ENCODE results near the gene LMOD3. TPM values are rescaled to one million over a fixed set of nuclear protein-coding genes. Genes with fewer than 3 reads are reported as not detected.

LMOD3 gene
- total and polyA plus RNA-seq, 7 experiments from 2014 or later = 0.05 TPM; not detected in 6

GRCh38 chr3:69104586-69104985, 17.8 kb downstream of the LMOD3 start:
- peaks cover 15 to 38% (median 25%) of the 10 kb centered on the region in 5 donors for H3K36me3 Mint-ChIP-seq
- H3K4me1 Mint-ChIP-seq = peaks cover 21 to 60% (median 44%) of the 10 kb centered on the region in 7 donors
- ChIA-PET CTCF (interaction anchor here (6.5 kb wide), 1 partner anchor 16 kb away, joined by 29 read pairs; the partner anchor contains the start of gene LMOD3), POLR2A (interaction anchor here (1.3 to 1.8 kb wide), 2 partner anchors 13 to 20 kb away, joined by 3 to 7 read pairs; partner anchors contain the start of gene ARL6IP5)
- H3K36me3 ChIP-seq (ENCODE audit: control insufficient read depth in 2 of 3, insufficient read depth in 3 of 3, low read length in 3 of 3) = peaks cover 8 to 44% (median 25%) of the 10 kb centered on the region in 3 experiments
- no peak for DNase-seq
- H3K4me3 ChIP-seq (ENCODE audit: low read length) = no peak overlapping the region
- H3K4me1 ChIP-seq (ENCODE audit: control insufficient read depth in 2 of 2, insufficient read depth in 2 of 2, low read length in 2 of 2) = peaks cover 4 to 10% of the 10 kb centered on the region in 2 donors
- H3K9me3 ChIP-seq (ENCODE audit: control insufficient read depth in 2 of 3, low read length in 3 of 3) = no peaks in the 10 kb centered on the region
- peak overlapping the region in 1 of 10 donors; percentile 35 for H3K4me3 Mint-ChIP-seq
- no peaks in the 10 kb centered on the region for H3K27me3 ChIP-seq (ENCODE audit: control insufficient read depth in 2 of 2, insufficient read depth in 2 of 2, low read length in 2 of 2)
- peak overlapping the region in 7 of 9 donors; percentile 29 to 78 (median 44) for H3K27ac Mint-ChIP-seq
- intact Hi-C loops (cut with micrococcal nuclease) = loop anchor here in 1 of 2 donors (1.0 kb wide), 1 partner anchor 12 kb away; no protein-coding TSS in a partner anchor
- no peaks in the 10 kb centered on the region for H3K9me3 Mint-ChIP-seq
- no peaks in the 10 kb centered on the region for H3K27me3 Mint-ChIP-seq
- no peak overlapping the region for H3K27ac ChIP-seq (ENCODE audit: low read depth, low read length)
- ATAC-seq = no peak

GRCh38 chr3:69103123-69103522, 19.3 kb downstream of the LMOD3 start:
- H3K4me3 ChIP-seq (ENCODE audit: low read length) = no peak overlapping the region
- H3K27me3 ChIP-seq (ENCODE audit: control insufficient read depth in 2 of 2, insufficient read depth in 2 of 2, low read length in 2 of 2) = no peaks in the 10 kb centered on the region
- H3K4me1 ChIP-seq (ENCODE audit: control insufficient read depth in 2 of 2, insufficient read depth in 2 of 2, low read length in 2 of 2) = peaks cover 10% of the 10 kb centered on the region in 2 donors
- Mint-ChIP-seq H3K4me3 (no peak overlapping the region), H3K27ac (peak overlapping the region in 4 of 9 donors; percentile 17 to 72 (median 38)), H3K9me3 (no peaks in the 10 kb centered on the region), H3K27me3 (no peaks in the 10 kb centered on the region), H3K36me3 (peaks cover 15 to 44% (median 31%) of the 10 kb centered on the region in 5 donors), H3K4me1 (peaks cover 32 to 65% (median 50%) of the 10 kb centered on the region in 7 donors)
- H3K27ac ChIP-seq (ENCODE audit: low read depth, low read length) = no peak overlapping the region
- no peaks in the 10 kb centered on the region for H3K9me3 ChIP-seq (ENCODE audit: control insufficient read depth in 2 of 3, low read length in 3 of 3)
- ChIA-PET CTCF (no interaction called here), POLR2A (interaction anchor here (0.9 to 1.3 kb wide), 2 partner anchors 17 to 20 kb away, joined by 4 read pairs; no protein-coding TSS in a partner anchor)
- intact Hi-C loops (cut with micrococcal nuclease) = no loop called here
- no peak for ATAC-seq
- H3K36me3 ChIP-seq (ENCODE audit: control insufficient read depth in 2 of 3, insufficient read depth in 3 of 3, low read length in 3 of 3) = peaks cover 8 to 44% (median 25%) of the 10 kb centered on the region in 3 experiments
- no peak for DNase-seq

- H3K27ac ChIP-seq (ENCODE audit: low read depth, low read length) = no peak overlapping the region
- Mint-ChIP-seq H3K36me3 (peaks cover 15 to 48% (median 35%) of the 10 kb centered on the region in 5 donors), H3K27me3 (no peaks in the 10 kb centered on the region), H3K4me1 (peaks cover 36 to 65% (median 55%) of the 10 kb centered on the region in 7 donors), H3K27ac (peak overlapping the region in 5 of 9 donors; percentile 18 to 77 (median 67)), H3K4me3 (no peak overlapping the region), H3K9me3 (no peaks in the 10 kb centered on the region)
- DNase-seq = no peak
- intact Hi-C loops (cut with micrococcal nuclease) = no loop called here
- no peak overlapping the region for H3K4me3 ChIP-seq (ENCODE audit: low read length)
- CTCF ChIA-PET = no interaction called here
- peaks cover 8 to 44% (median 25%) of the 10 kb centered on the region in 3 experiments for H3K36me3 ChIP-seq (ENCODE audit: control insufficient read depth in 2 of 3, insufficient read depth in 3 of 3, low read length in 3 of 3)
- no peaks in the 10 kb centered on the region for H3K9me3 ChIP-seq (ENCODE audit: control insufficient read depth in 2 of 3, low read length in 3 of 3)
- no peaks in the 10 kb centered on the region for H3K27me3 ChIP-seq (ENCODE audit: control insufficient read depth in 2 of 2, insufficient read depth in 2 of 2, low read length in 2 of 2)
- POLR2A ChIA-PET = interaction anchor here (1.3 kb wide), 1 partner anchor 19 kb away, joined by 4 read pairs; no protein-coding TSS in a partner anchor
- H3K4me1 ChIP-seq (ENCODE audit: control insufficient read depth in 2 of 2, insufficient read depth in 2 of 2, low read length in 2 of 2) = peaks cover 12 to 14% of the 10 kb centered on the region in 2 donors
- ATAC-seq = no peak
These were observed 20.0 kb downstream of the LMOD3 start for GRCh38 chr3:69102384-69102783.

GRCh38 chr3:69099576-69099975, 22.8 kb downstream of the LMOD3 start:
- no peak for DNase-seq
- H3K9me3 Mint-ChIP-seq = peaks cover 0 to 2% (median 0%) of the 10 kb centered on the region in 11 donors
- Histone ChIP-seq H3K4me3 (ENCODE audit: low read length) (no peak overlapping the region), H3K27ac (ENCODE audit: low read depth, low read length) (no peak overlapping the region), H3K36me3 (ENCODE audit: control insufficient read depth in 2 of 3, insufficient read depth in 3 of 3, low read length in 3 of 3) (peaks cover 8 to 32% (median 12%) of the 10 kb centered on the region in 3 experiments), H3K27me3 (ENCODE audit: control insufficient read depth in 2 of 2, insufficient read depth in 2 of 2, low read length in 2 of 2) (no peaks in the 10 kb centered on the region), H3K4me1 (ENCODE audit: control insufficient read depth in 2 of 2, insufficient read depth in 2 of 2, low read length in 2 of 2) (peaks cover 36 to 38% of the 10 kb centered on the region in 2 donors), H3K9me3 (ENCODE audit: control insufficient read depth in 2 of 3, low read length in 3 of 3) (no peaks in the 10 kb centered on the region)
- no peak for ATAC-seq
- intact Hi-C loops (cut with micrococcal nuclease) = loop anchor here in 1 of 2 donors (5.0 kb wide), 1 partner anchor 98 kb away; no protein-coding TSS in a partner anchor
- peak overlapping the region in 7 of 9 donors; percentile 16 to 87 (median 75) for H3K27ac Mint-ChIP-seq
- ChIA-PET CTCF (interaction anchor here (0.6 to 1.5 kb wide), 3 partner anchors 62 to 1376 kb away, joined by 3 to 4 read pairs (median 3); no protein-coding TSS in a partner anchor), POLR2A (no interaction called here)
- peak overlapping the region in 4 of 10 donors; percentile 27 to 52 (median 40) for H3K4me3 Mint-ChIP-seq
- peaks cover 50 to 88% (median 74%) of the 10 kb centered on the region in 7 donors for H3K4me1 Mint-ChIP-seq
- H3K27me3 Mint-ChIP-seq = no peaks in the 10 kb centered on the region
- H3K36me3 Mint-ChIP-seq = peaks cover 15 to 45% (median 35%) of the 10 kb centered on the region in 5 donors

- H3K4me1 ChIP-seq (ENCODE audit: control insufficient read depth in 2 of 2, insufficient read depth in 2 of 2, low read length in 2 of 2) = peaks cover 56 to 57% of the 10 kb centered on the region in 2 donors
- Mint-ChIP-seq H3K27me3 (no peaks in the 10 kb centered on the region), H3K36me3 (peaks cover 9 to 43% (median 22%) of the 10 kb centered on the region in 5 donors), H3K4me3 (peak overlapping the region in 9 of 10 donors; percentile 29 to 92 (median 58)), H3K27ac (peak overlapping the region; percentile 8 to 98 (median 90)), H3K9me3 (peaks cover 0 to 2% (median 0%) of the 10 kb centered on the region in 11 donors), H3K4me1 (peaks cover 58 to 92% (median 73%) of the 10 kb centered on the region in 7 donors)
- ATAC-seq = no peak
- ChIA-PET POLR2A (interaction anchor here (0.6 to 1.0 kb wide), 2 partner anchors 9 to 17 kb away, joined by 4 read pairs; no protein-coding TSS in a partner anchor), CTCF (interaction anchor here (0.7 kb wide), 1 partner anchor 941 kb away, joined by 3 read pairs; no protein-coding TSS in a partner anchor)
- no peak for DNase-seq
- H3K36me3 ChIP-seq (ENCODE audit: control insufficient read depth in 2 of 3, insufficient read depth in 3 of 3, low read length in 3 of 3) = peaks cover 2 to 13% (median 4%) of the 10 kb centered on the region in 3 experiments
- intact Hi-C loops (cut with micrococcal nuclease) = loop anchor here in 1 of 2 donors (5.0 kb wide), 1 partner anchor 100 kb away; no protein-coding TSS in a partner anchor
- H3K27me3 ChIP-seq (ENCODE audit: control insufficient read depth in 2 of 2, insufficient read depth in 2 of 2, low read length in 2 of 2) = no peaks in the 10 kb centered on the region
- no peaks in the 10 kb centered on the region for H3K9me3 ChIP-seq (ENCODE audit: control insufficient read depth in 2 of 3, low read length in 3 of 3)
- H3K4me3 ChIP-seq (ENCODE audit: low read length) = no peak overlapping the region
- peak overlapping the region; percentile 67 for H3K27ac ChIP-seq (ENCODE audit: low read depth, low read length)
These were observed 24.8 kb downstream of the LMOD3 start for GRCh38 chr3:69097407-69098086.

- Histone ChIP-seq H3K9me3 (ENCODE audit: control insufficient read depth in 2 of 3, low read length in 3 of 3) (no peaks in the 10 kb centered on the region), H3K27ac (ENCODE audit: low read depth, low read length) (peak overlapping the region; percentile 67), H3K36me3 (ENCODE audit: control insufficient read depth in 2 of 3, insufficient read depth in 3 of 3, low read length in 3 of 3) (peaks cover 0 to 4% (median 0%) of the 10 kb centered on the region in 3 experiments), H3K4me1 (ENCODE audit: control insufficient read depth in 2 of 2, insufficient read depth in 2 of 2, low read length in 2 of 2) (peaks cover 59 to 65% of the 10 kb centered on the region in 2 donors), H3K27me3 (ENCODE audit: control insufficient read depth in 2 of 2, insufficient read depth in 2 of 2, low read length in 2 of 2) (no peaks in the 10 kb centered on the region), H3K4me3 (ENCODE audit: low read length) (no peak overlapping the region)
- CTCF ChIA-PET = no interaction called here
- Mint-ChIP-seq H3K9me3 (peaks cover 0 to 2% (median 0%) of the 10 kb centered on the region in 11 donors), H3K27me3 (no peaks in the 10 kb centered on the region), H3K27ac (peak overlapping the region; percentile 89 to 98 (median 92)), H3K4me1 (peaks cover 67 to 93% (median 74%) of the 10 kb centered on the region in 7 donors), H3K36me3 (peaks cover 0 to 39% (median 17%) of the 10 kb centered on the region in 5 donors), H3K4me3 (peak overlapping the region; percentile 53 to 92 (median 77))
- intact Hi-C loops (cut with micrococcal nuclease) = loop anchor here in 1 of 2 donors (5.0 kb wide), 1 partner anchor 101 kb away; no protein-coding TSS in a partner anchor
- POLR2A ChIA-PET = interaction anchor here (6.7 kb wide), 1 partner anchor 13 kb away, joined by 96 read pairs; the partner anchor contains the start of genes ARL6IP5 and UBA3
- no peak for ATAC-seq
- no peak for DNase-seq
These were observed 26.1 kb downstream of the LMOD3 start for GRCh38 chr3:69096299-69096698.
